GM12864 (cell line): ENCODE data around the gene GRPEL1.

Source experiments
- DNase-seq: peaks from one replicate; pipeline ENCODE4 v3.0.0-alpha.2; 2011; ENCODE audit warnings: low read depth
- H3K4me3 ChIP-seq: 2 replicates; pipeline ENCODE4 v1.5.1; 2011; ENCODE audit warnings: mild to moderate bottlenecking, low read depth, low read length, control low read depth
- TF ChIP-seq, protein P1 (sequence below): IDR thresholded peaks from 2 replicates; pipeline ENCODE4 v1.5.1; 2011; ENCODE audit warnings: low read depth, mild to moderate bottlenecking, moderate library complexity, low read length, control low read depth, inconsistent platforms; ENCODE audit errors: missing control alignments

The GRPEL1 gene

DNA sequence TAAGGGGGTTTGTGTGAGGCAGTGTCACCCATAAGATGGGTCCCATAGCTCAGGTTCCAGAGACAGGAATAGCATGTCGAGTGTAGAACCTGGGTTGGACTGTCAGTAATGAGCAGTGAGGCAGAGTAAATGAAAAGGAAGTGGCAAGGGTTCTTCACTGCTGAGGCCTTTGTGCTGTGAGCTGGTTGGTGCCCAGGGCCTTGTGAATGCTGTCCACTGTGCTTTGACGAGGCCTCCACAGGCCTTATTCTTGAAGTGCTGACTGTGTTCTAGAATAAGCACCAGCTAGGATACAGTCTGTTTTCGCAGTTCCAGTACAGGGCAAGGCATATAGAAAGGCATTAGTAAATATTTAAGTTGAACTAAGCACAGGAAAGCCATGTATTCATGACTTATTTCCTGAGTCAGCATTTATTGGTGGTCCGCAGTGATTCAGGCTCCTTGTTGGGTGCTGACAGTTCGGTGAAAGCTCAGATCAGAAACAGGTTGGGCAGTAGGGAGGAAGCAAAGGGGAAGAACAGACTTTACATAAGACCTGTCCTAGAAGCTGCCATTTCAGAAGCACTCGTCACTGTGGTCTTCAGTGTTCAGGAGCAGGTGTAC is 50.3 kb downstream of the GRPEL1 start:
- no peak overlapping the region for H3K4me3 ChIP-seq
- TF ChIP-seq, protein P1, sequence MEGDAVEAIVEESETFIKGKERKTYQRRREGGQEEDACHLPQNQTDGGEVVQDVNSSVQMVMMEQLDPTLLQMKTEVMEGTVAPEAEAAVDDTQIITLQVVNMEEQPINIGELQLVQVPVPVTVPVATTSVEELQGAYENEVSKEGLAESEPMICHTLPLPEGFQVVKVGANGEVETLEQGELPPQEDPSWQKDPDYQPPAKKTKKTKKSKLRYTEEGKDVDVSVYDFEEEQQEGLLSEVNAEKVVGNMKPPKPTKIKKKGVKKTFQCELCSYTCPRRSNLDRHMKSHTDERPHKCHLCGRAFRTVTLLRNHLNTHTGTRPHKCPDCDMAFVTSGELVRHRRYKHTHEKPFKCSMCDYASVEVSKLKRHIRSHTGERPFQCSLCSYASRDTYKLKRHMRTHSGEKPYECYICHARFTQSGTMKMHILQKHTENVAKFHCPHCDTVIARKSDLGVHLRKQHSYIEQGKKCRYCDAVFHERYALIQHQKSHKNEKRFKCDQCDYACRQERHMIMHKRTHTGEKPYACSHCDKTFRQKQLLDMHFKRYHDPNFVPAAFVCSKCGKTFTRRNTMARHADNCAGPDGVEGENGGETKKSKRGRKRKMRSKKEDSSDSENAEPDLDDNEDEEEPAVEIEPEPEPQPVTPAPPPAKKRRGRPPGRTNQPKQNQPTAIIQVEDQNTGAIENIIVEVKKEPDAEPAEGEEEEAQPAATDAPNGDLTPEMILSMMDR: no peak
- no peak for DNase-seq

DNA sequence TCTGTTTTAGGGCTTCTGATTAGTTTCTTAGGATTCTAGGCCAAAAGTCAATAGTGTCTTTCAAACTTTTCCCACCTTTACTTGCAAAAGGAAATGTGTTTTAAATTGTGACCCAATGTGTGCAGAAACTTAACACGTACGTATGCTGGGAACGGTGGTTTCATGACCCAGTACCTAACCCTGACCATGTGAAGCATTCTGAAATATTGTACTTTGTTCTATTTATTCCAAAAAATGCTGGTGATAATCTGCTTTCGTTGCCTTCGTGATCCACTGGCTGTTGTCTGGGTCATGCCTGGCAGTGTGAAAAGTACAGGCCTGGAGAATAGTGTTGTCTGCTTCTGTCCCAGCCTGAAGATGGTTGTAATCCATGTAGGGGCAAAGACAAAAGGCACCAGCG is 51.4 kb downstream of the GRPEL1 start:
- TF ChIP-seq, protein P1: no peak
- no peak for DNase-seq
- no peak overlapping the region for H3K4me3 ChIP-seq

DNA sequence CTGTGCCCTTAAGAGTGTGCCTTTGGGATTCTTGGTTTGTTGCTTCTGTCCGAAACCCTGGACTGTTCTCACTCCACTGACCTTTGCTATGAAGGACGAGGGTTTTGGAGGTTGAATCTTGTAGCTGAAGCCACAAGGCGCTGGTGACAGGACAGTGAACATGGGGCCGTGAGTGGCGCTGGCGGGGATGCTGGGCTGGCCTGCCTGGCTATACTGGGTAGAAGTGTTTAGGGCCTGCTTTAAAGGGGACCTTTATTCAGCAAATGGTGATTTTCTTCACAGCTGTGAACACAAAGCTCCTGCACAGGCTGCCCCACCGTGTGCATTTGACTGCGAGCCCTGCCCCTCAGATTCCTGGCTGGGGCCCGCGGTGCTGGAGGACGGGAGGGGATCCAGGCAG is 51.8 kb downstream of the GRPEL1 start:
- DNase-seq: no peak
- no peak overlapping the region for H3K4me3 ChIP-seq
- TF ChIP-seq, protein P1: no peak

DNA sequence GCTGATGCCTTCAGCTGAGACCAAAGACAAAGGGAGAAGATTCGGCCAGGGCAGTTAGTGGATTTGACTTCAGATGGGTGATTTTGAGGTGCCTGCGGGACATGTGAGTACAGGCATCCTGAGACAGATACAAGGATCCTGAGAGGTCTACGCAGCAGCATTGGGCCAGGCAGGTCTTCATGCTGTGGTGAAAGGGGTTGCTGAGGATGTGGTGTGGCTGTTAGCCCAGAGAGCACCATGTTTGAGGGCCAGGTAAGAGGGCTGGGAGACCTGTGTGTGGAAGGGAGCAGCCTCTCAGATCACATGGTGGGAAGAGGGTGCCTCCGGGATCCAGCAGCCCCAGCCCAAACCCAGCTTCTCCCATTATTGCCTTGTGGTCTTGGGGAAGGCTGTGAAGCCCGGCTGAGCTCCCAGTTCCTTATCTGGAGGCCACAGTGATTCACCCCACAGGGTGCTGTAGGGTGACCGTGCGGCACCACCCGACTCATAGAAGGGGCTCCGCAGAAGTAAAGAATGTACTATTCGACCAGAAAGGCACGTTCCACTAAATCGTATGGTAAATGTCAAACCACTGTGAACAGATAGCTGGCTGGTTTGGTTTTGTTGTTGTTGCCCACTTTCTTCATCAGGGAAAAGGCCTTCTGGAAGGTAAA is 52.4 kb downstream of the GRPEL1 start:
- no peak for DNase-seq
- TF ChIP-seq, protein P1: no peak
- no peak overlapping the region for H3K4me3 ChIP-seq

DNA sequence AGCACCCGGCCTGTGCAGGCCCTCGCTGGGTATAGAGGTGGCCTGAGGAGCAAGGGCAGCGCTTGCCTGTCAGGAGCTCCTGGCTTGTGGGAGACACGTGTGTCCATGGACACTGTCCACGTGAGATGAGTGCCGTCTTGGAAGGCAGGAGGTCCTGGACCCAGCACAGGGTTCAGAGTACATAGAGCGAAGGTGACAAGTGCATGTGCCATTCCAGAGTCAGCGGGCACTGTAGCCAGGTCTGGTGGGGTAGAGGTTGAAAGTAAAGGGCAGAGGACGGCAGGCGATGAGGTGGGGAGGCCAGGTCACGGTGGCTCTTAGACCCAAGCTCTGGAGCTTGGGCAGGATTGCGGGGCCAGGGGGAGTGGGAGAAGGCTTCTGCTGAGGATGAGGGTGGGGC is 53.0 kb downstream of the GRPEL1 start:
- TF ChIP-seq, protein P1: no peak
- H3K4me3 ChIP-seq: no peak overlapping the region
- no peak for DNase-seq

DNA sequence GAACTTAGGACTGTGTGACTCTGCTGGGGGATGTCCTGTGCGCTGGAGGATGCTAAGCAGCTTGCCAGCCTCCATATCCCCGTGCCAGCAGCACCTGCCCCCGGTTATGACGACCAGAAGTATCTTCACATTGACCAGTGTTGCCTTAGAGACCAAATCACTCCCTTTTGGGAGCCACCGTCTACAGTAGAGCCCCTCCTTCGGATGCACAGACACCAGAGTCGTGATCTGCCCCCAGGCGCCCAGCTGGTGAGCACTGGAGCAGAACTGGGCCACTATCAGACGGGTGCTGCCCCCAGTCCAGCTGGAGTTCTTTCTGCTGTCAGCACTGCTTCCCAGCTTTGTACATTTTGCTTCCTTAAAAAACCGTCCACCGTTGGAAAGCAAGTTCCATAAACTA is 54.7 kb downstream of the GRPEL1 start:
- H3K4me3 ChIP-seq: no peak overlapping the region
- no peak for DNase-seq
- TF ChIP-seq, protein P1: no peak

DNA sequence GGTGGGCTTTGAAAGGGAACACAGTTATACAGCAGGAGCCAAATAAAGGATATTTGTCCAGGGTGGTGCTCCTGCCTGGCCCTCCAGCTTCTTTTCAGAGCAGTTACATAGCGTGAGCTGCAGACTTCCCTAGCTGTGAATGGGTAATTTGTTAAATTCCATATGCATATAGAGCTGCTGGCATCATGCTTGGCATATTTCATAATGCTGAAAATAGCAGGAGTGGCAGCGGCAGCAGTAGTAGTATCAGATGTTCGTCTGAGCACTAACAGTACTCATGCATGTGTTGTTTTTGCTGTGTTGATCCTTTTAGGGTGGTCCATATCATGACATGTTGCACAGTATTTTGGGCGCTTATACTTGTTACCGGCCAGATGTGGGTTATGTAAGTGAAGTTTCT is 58.3 kb downstream of the GRPEL1 start:
- DNase-seq: no peak
- TF ChIP-seq, protein P1: no peak

More for the DNA sequence above, 58.3 kb downstream of the GRPEL1 start:
- no peak overlapping the region for H3K4me3 ChIP-seq
